NCI-H748 (cell line): ENCODE data around the gene HTATSF1.

Experiments used
- DNase-seq: peaks from one replicate; lab custom pipeline; 2025; ENCODE audit not compliant: unreplicated experiment; lab: John Stamatoyannopoulos, UW

The HTATSF1 gene

GRCh38 chrX:136497556-136498052 lies at the start of gene HTATSF1:
Gene HTATSF1, plus strand, starts transcription at chrX:136497592. Its CDS starts 93 bp downstream, at chrX:136497685.
- DNase-seq, result peak; percentile 78

- no peak for DNase-seq
These were observed 49.4 kb upstream of the HTATSF1 start for GRCh38 chrX:136447968-136448367.

GRCh38 chrX:136450050-136450830 lies 47.2 kb upstream of the HTATSF1 start:
- peak; percentile 4 for DNase-seq

- DNase-seq, result no peak
These were observed 44.8 kb upstream of the HTATSF1 start for GRCh38 chrX:136452614-136453013.

GRCh38 chrX:136453114-136453513 lies 44.3 kb upstream of the HTATSF1 start:
- no peak for DNase-seq

GRCh38 chrX:136453771-136454170 lies 43.6 kb upstream of the HTATSF1 start:
- peak; percentile 77 for DNase-seq

- DNase-seq, result no peak
These were observed 41.3 kb upstream of the HTATSF1 start for GRCh38 chrX:136456133-136456532.

GRCh38 chrX:136457303-136457917 lies 40.0 kb upstream of the HTATSF1 start:
- DNase-seq, result no peak

GRCh38 chrX:136464589-136464988 lies 32.8 kb upstream of the HTATSF1 start:
- no peak for DNase-seq

- no peak for DNase-seq
These were observed 30.1 kb upstream of the HTATSF1 start for GRCh38 chrX:136467303-136467702.

- DNase-seq, result peak; percentile 60
These were observed 28.8 kb upstream of the HTATSF1 start for GRCh38 chrX:136468391-136469103.

GRCh38 chrX:136473663-136474062 lies 23.7 kb upstream of the HTATSF1 start:
- no peak for DNase-seq

- no peak for DNase-seq
These were observed 22.2 kb upstream of the HTATSF1 start for GRCh38 chrX:136475236-136475635.

- no peak for DNase-seq
These were observed 20.9 kb upstream of the HTATSF1 start for GRCh38 chrX:136476501-136476900.

- no peak for DNase-seq
These were observed 20.4 kb upstream of the HTATSF1 start for GRCh38 chrX:136477026-136477425.

GRCh38 chrX:136480383-136480782 lies 17.0 kb upstream of the HTATSF1 start:
- no peak for DNase-seq

- no peak for DNase-seq
These were observed 9.7 kb upstream of the HTATSF1 start, which contains the start of gene BRS3 for GRCh38 chrX:136487647-136488046. Gene BRS3, plus strand, starts transcription at chrX:136487947. Its CDS starts 168 bp downstream, at chrX:136488115.

- DNase-seq, result peak; percentile 41
These were observed 8.7 kb upstream of the HTATSF1 start for GRCh38 chrX:136488706-136489105.

GRCh38 chrX:136491832-136492231 lies 5.6 kb upstream of the HTATSF1 start:
- DNase-seq, result no peak

- DNase-seq, result no peak
These were observed 4.4 kb upstream of the HTATSF1 start for GRCh38 chrX:136493011-136493410.

- no peak for DNase-seq
These were observed 2.3 kb upstream of the HTATSF1 start for GRCh38 chrX:136495043-136495442.
